Astrocyte of the hippocampus (primary cell): ENCODE measurements around the gene ZBTB16.

Experiments used
- DNase-seq: peaks from one replicate; pipeline ENCODE4 v3.0.0; 2011; ENCODE audit warnings: low read depth, low spot score

ZBTB16 gene

GRCh38 chr11:114260077-114260476 lies 200.6 kb downstream of the ZBTB16 start:
- DNase-seq, result no peak

GRCh38 chr11:114260483-114260882 lies 201.0 kb downstream of the ZBTB16 start:
- no peak for DNase-seq

- no peak for DNase-seq
These were observed 202.3 kb downstream of the ZBTB16 start for GRCh38 chr11:114261791-114262190.

GRCh38 chr11:114262681-114263512 lies 203.4 kb downstream of the ZBTB16 start:
- peak; percentile 76 for DNase-seq

- no peak for DNase-seq
These were observed 204.1 kb downstream of the ZBTB16 start for GRCh38 chr11:114263513-114264170.

GRCh38 chr11:114264381-114264780 lies 204.9 kb downstream of the ZBTB16 start:
- DNase-seq, result no peak

- DNase-seq, result no peak
These were observed 205.8 kb downstream of the ZBTB16 start for GRCh38 chr11:114265122-114265878.

- no peak for DNase-seq
These were observed 210.0 kb downstream of the ZBTB16 start for GRCh38 chr11:114269498-114269897.

GRCh38 chr11:114270531-114271270 lies 211.2 kb downstream of the ZBTB16 start:
- no peak for DNase-seq

GRCh38 chr11:114271316-114271715 lies 211.8 kb downstream of the ZBTB16 start:
- no peak for DNase-seq

- no peak for DNase-seq
These were observed 212.8 kb downstream of the ZBTB16 start for GRCh38 chr11:114272311-114272710.

GRCh38 chr11:114273071-114273470 lies 213.6 kb downstream of the ZBTB16 start:
- no peak for DNase-seq

- DNase-seq, result no peak
These were observed 214.6 kb downstream of the ZBTB16 start for GRCh38 chr11:114273890-114274635.

- no peak for DNase-seq
These were observed 215.1 kb downstream of the ZBTB16 start for GRCh38 chr11:114274637-114275036.

GRCh38 chr11:114275280-114275679 lies 215.8 kb downstream of the ZBTB16 start:
- DNase-seq, result no peak

- DNase-seq, result no peak
These were observed 216.6 kb downstream of the ZBTB16 start for GRCh38 chr11:114276077-114276476.

GRCh38 chr11:114277637-114278341 lies 218.3 kb downstream of the ZBTB16 start:
- DNase-seq, result no peak

- no peak for DNase-seq
These were observed 219.0 kb downstream of the ZBTB16 start for GRCh38 chr11:114278342-114279065.

- DNase-seq, result peak; percentile 78
These were observed 220.5 kb downstream of the ZBTB16 start for GRCh38 chr11:114279792-114280546.
